ENCODE measurements around the gene ATRN.
"Not testable (repeated sequence)": the region's sequence is repeated elsewhere in the genome, so short reads cannot be mapped to it uniquely, and the experiment has no call there.

ATRN gene

DNA sequence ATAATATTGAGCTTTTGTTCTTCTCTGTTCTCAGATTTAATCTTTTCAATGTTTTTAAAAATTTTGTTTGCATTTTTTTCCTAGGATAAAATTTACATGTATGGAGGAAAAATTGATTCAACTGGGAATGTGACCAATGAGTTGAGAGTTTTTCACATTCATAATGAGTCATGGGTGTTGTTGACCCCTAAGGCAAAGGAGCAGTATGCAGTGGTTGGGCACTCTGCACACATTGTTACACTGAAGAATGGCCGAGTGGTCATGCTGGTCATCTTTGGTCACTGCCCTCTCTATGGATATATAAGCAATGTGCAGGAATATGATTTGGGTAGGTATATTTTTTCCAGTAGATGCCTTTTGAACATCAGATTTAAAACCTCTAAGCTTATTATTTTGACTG is 89.8 kb downstream of the ATRN start:
- H3K36me3 Mint-ChIP-seq = peaks cover under 1% of the 10 kb centered on the region
- H3K27ac Mint-ChIP-seq = no peak overlapping the region
- H3K4me3 Mint-ChIP-seq = no peak overlapping the region
- H3K4me1 Mint-ChIP-seq = no peaks in the 10 kb centered on the region
- no peaks in the 10 kb centered on the region for H3K9me3 Mint-ChIP-seq
- no peaks in the 10 kb centered on the region for H3K27me3 Mint-ChIP-seq

DNA sequence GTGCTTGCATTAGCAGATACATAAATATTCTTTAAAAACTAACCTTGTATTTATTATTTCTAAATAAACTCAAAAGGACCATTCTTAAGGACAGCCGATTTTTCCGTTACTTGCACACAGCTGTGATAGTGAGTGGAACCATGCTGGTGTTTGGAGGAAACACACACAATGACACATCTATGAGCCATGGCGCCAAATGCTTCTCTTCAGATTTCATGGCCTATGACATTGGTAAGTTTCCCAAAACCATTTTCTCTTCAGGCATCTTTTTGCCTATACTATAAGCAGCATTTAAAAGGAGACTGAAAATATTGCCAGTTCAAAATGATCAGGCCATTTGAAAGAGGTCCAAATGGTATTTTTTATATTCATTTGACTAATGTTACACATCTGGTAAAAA is 92.3 kb downstream of the ATRN start:
- no peak overlapping the region for H3K4me3 Mint-ChIP-seq
- peaks cover 5% of the 10 kb centered on the region for H3K36me3 Mint-ChIP-seq
- no peak overlapping the region for H3K27ac Mint-ChIP-seq
- no peaks in the 10 kb centered on the region for H3K4me1 Mint-ChIP-seq
- no peaks in the 10 kb centered on the region for H3K27me3 Mint-ChIP-seq
- no peaks in the 10 kb centered on the region for H3K9me3 Mint-ChIP-seq

DNA sequence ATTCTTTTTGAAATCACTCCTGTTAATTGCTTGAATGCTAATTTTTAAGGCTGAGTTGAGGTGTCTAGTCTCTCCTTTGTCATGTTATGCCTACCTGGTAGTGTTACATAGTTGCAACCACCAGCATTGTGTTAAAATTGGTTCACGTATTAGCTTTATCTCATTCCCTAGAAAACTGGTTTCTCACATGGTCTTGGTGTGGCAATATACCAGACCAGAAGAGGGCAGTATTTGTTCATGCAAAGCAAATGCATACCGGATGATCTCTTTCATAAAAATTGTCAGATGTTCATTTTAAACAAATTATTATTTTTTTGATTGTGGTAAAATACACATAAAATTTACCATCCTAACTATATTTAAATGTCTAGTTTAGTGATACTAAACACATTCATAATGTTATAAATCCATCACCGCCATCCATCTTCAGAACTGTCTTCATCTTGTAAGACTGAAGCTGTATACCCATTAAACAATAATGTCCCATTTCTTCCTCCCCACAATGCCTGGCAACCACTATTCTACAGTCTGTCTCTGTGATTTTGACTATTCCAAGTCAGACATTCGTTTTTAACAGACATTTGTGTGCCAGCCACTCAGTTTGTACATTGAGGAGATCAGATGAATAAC is 92.8 kb downstream of the ATRN start:
- no peaks in the 10 kb centered on the region for H3K4me1 Mint-ChIP-seq
- no peak overlapping the region for H3K27ac Mint-ChIP-seq
- no peaks in the 10 kb centered on the region for H3K27me3 Mint-ChIP-seq
- peaks cover 5% of the 10 kb centered on the region for H3K36me3 Mint-ChIP-seq
- H3K4me3 Mint-ChIP-seq = no peak overlapping the region
- H3K9me3 Mint-ChIP-seq = no peaks in the 10 kb centered on the region

DNA sequence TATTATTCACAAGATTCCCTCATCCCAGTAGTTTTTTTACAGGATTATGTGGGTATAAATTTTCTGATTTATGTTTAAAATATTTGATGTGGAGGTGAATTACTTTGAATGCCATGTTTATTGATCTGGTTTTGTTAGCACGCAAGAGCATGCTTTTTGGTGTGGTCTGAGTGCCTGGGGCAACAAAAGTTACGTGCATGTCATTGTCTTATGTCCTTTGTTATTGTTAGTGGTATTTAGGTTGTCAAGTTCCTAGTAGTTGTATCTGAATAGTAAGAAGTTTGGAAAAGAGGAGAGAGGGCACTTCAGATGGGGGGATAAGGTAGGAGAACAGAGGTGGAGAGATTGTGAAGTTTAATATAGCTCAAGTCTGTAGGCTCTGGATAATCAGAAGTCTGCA is 95.0 kb downstream of the ATRN start:
- no peaks in the 10 kb centered on the region for H3K27me3 Mint-ChIP-seq
- H3K4me1 Mint-ChIP-seq = no peaks in the 10 kb centered on the region
- H3K27ac Mint-ChIP-seq = no peak overlapping the region
- H3K9me3 Mint-ChIP-seq = no peaks in the 10 kb centered on the region
- H3K4me3 Mint-ChIP-seq = no peak overlapping the region
- peaks cover 5% of the 10 kb centered on the region for H3K36me3 Mint-ChIP-seq

DNA sequence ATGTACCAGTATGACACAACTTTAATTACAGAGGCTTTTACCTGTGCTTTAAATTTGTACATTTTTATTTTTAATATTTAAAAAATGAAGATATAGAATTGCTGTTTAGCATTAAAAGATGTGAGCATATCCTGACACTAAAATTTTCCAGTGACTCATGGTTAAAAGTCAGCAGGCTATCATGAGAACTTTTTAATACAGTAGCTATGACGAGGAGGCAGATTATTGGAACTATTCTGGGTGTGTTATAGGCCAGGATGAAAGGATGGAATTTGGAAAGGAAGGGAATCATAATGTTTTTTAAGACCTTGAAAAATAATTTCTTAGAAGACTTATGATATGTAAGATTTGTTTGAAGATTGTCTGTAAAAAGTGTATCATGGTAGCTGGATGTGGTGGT is 101.3 kb downstream of the ATRN start:
- H3K36me3 Mint-ChIP-seq = peaks cover 12% of the 10 kb centered on the region
- no peaks in the 10 kb centered on the region for H3K4me1 Mint-ChIP-seq
- H3K27me3 Mint-ChIP-seq = no peaks in the 10 kb centered on the region
- no peak overlapping the region for H3K27ac Mint-ChIP-seq
- H3K4me3 Mint-ChIP-seq = no peak overlapping the region
- no peaks in the 10 kb centered on the region for H3K9me3 Mint-ChIP-seq

DNA sequence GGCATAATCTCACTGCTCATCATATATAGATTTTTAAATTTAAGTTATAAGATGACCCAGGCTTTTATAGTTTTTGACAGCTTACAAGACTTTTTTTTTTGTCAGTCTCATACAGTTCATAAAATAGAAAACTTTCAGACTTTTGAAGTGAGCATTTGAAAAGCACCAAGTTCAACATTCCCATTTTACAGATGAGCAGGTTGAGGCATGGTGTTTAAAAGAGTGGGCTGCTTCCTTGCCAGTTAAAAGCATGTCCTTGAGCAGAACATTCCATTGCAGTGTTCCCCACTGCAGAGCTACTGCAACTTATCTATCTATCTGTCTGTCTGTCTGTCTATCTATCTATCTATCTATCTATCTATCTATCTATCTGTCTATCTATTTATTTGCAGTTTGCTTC is 105.5 kb downstream of the ATRN start:
- no peak overlapping the region for H3K4me3 Mint-ChIP-seq
- H3K27me3 Mint-ChIP-seq = no peaks in the 10 kb centered on the region

DNA sequence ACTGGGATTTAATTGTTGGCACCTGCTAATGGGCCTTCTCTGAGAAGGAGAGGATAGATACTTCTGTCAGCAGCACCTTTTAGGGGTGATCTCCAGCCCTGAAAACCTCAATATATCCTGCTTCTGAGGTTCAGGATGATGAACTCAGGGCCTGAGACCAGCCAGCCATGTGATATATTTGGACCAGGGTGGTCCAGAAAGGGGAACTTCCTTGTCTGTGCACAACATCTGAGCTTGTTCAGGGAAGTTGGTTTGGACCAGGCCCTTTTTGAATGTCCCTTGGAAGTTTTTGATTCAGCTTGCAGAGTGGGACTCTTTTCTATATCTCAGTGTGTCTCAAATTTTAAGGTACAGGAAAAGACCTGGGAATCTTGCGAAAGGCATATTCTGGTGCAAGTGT is 106.5 kb downstream of the ATRN start:
- H3K36me3 Mint-ChIP-seq = peaks cover 26% of the 10 kb centered on the region

More for the DNA sequence above, 105.5 kb downstream of the ATRN start:
- peaks cover 22% of the 10 kb centered on the region for H3K36me3 Mint-ChIP-seq
- no peaks in the 10 kb centered on the region for H3K9me3 Mint-ChIP-seq
- no peak overlapping the region for H3K27ac Mint-ChIP-seq
- H3K4me1 Mint-ChIP-seq = no peaks in the 10 kb centered on the region

DNA sequence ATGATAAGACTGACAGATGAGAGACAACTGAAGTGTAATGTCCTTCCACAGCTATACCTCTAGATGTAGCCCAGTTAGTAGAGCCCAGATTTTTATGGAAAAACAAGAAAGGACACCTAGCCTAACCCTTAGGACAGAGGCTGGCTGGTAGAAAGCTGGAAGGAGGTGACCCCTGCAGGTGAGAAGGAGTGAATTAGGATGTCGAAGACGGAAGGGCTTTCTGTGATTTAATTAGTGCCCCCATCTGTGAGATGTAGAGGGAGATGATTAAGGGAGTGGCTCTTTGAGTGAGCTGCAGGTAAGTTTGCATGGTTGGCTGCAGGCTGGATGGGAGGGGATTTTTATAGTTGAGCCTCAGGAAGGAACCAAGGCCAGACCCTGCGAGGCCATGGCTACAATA is 109.6 kb downstream of the ATRN start:
- Mint-ChIP-seq H3K27me3 (no peaks in the 10 kb centered on the region), H3K27ac (peak overlapping the region; percentile 72), H3K4me3 (no peak overlapping the region), H3K9me3 (no peaks in the 10 kb centered on the region), H3K36me3 (peaks cover 43% of the 10 kb centered on the region), H3K4me1 (no peaks in the 10 kb centered on the region)

More for the DNA sequence above, 106.5 kb downstream of the ATRN start:
- H3K4me1 Mint-ChIP-seq = no peaks in the 10 kb centered on the region
- no peaks in the 10 kb centered on the region for H3K9me3 Mint-ChIP-seq
- H3K27me3 Mint-ChIP-seq = no peaks in the 10 kb centered on the region
- no peak overlapping the region for H3K27ac Mint-ChIP-seq
- H3K4me3 Mint-ChIP-seq = no peak overlapping the region

DNA sequence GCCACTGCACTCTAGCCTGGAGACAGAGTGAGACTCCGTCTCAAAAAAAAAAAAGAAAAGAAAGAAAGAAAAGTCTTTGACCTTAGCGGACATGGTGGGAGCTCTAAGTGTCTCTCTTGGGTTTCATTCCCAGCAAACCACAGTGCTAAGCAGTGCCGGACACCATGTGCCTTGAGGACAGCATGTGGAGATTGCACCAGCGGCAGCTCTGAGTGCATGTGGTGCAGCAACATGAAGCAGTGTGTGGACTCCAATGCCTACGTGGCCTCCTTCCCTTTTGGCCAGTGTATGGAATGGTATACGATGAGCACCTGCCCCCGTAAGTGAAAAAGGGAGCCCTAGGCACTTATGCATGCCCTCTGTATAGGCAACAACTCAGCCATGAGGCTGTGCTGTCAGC is 112.9 kb downstream of the ATRN start:
- peaks cover 48% of the 10 kb centered on the region for H3K36me3 Mint-ChIP-seq
- H3K27ac Mint-ChIP-seq = no peak overlapping the region
- no peak overlapping the region for H3K4me3 Mint-ChIP-seq
- no peaks in the 10 kb centered on the region for H3K27me3 Mint-ChIP-seq
- H3K9me3 Mint-ChIP-seq = no peaks in the 10 kb centered on the region
- no peaks in the 10 kb centered on the region for H3K4me1 Mint-ChIP-seq

DNA sequence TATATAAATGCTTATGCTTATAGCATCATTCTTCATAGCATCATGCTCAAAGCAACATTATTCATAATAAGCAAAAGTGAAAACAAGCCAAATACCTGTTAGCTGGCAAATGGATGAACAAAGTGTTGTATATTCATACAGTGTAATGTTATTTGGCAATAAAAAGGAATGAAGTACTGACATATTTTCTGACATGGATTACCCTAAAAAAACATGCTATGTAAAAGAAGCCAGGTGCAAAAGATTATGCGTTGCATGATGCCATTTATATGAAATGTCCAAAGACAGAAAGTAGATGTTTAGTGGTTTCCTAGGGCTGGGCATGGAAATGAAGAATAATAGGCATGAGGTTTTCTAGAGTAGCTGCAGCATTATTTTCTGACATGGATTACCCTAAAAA is 115.3 kb downstream of the ATRN start:
- Mint-ChIP-seq H3K4me3 (no peak overlapping the region), H3K27ac (no peak overlapping the region), H3K36me3 (peaks cover 44% of the 10 kb centered on the region), H3K4me1 (no peaks in the 10 kb centered on the region), H3K27me3 (no peaks in the 10 kb centered on the region), H3K9me3 (no peaks in the 10 kb centered on the region)

DNA sequence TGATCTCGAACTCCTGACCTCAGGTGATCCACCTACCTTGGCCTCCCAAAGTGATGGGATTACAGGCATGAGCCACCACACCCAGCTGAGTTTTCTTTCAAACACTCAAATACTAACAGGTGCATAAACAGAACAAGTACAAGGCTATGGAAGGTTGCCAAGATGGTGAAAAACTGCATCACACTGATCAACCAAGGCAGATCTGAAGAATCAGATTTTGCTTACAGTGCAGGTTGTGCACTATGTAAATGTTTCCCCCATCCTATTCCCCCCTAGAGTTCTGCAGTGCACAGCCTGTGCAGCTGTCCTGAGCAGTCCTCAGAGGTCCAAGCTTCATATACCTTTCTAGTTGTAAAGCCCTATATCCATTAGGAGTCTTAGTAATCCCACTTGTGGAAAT is 119.3 kb downstream of the ATRN start:
- no peaks in the 10 kb centered on the region for H3K4me1 Mint-ChIP-seq
- H3K27me3 Mint-ChIP-seq = no peaks in the 10 kb centered on the region
- H3K4me3 Mint-ChIP-seq = no peak overlapping the region
- H3K36me3 Mint-ChIP-seq = peaks cover 29% of the 10 kb centered on the region
- H3K9me3 Mint-ChIP-seq = no peaks in the 10 kb centered on the region
- H3K27ac Mint-ChIP-seq = no peak overlapping the region

DNA sequence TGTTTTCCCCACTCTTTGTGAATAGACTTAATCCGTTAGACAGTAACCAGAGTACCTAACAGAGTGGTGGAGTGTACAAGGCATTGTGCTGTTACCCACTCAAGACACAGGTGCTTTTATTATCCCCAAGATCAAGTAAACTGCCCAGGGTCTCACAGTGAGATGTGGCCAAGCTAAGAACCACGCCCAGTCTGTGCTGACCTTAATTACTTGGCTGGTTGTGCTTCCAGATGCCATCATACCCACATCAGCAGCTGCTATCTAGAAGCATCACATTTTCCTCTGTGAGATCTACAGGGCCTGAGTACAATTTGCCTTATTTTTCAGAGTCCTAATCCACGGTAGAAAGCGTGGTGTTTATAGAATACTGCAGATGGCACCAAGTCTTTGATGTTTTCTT is 122.1 kb downstream of the ATRN start:
- no peaks in the 10 kb centered on the region for H3K9me3 Mint-ChIP-seq
- no peaks in the 10 kb centered on the region for H3K4me1 Mint-ChIP-seq
- H3K36me3 Mint-ChIP-seq = peaks cover 15% of the 10 kb centered on the region
- no peak overlapping the region for H3K27ac Mint-ChIP-seq
- H3K27me3 Mint-ChIP-seq = no peaks in the 10 kb centered on the region
- H3K4me3 Mint-ChIP-seq = no peak overlapping the region

DNA sequence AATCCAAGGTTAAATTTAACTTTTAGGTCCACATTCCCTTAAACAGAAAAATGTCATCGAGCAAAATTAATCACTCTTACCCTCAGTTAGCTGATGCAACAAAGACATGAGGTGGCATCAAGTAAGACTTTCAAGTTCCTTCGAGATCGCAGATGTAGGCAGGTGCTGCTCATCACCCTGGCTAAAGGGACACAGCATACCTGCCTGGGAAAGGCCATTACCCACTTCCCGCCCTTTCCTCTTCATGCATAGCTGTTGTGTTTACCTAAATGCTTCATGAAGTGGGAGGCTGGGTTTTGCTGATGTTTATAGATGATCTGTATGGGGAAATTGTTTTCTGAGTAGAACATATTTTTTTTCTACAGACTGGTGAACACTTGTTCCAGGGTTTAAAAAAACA is 124.7 kb downstream of the ATRN start:
- Mint-ChIP-seq H3K9me3 (no peaks in the 10 kb centered on the region), H3K27me3 (no peaks in the 10 kb centered on the region), H3K27ac (peak overlapping the region; percentile 10), H3K36me3 (peaks cover 12% of the 10 kb centered on the region), H3K4me3 (no peak overlapping the region), H3K4me1 (no peaks in the 10 kb centered on the region)

DNA sequence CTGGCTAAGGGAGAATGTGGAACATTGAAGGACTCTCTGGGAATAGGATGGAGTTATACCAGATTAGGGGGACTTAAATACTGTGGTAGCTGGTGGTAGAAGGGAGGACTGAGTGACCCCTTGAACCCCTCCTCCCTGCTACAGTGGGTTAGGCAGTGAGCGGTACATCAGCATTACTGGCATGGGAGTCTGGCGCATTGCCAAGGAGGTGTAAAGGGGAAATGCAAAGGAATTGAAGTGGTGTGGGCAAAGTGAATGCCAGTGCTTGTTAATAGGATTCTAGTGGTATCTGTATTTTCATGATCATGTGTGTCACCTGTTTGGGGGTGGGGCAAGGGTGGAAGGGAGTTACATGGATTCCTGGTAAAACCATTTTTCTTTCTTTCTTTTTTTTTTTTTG is 132.3 kb downstream of the ATRN start:
- Mint-ChIP-seq H3K9me3 (no peaks in the 10 kb centered on the region), H3K27ac (peak overlapping the region; percentile 1), H3K4me1 (no peaks in the 10 kb centered on the region), H3K36me3 (peaks cover 18% of the 10 kb centered on the region), H3K4me3 (no peak overlapping the region), H3K27me3 (no peaks in the 10 kb centered on the region)

DNA sequence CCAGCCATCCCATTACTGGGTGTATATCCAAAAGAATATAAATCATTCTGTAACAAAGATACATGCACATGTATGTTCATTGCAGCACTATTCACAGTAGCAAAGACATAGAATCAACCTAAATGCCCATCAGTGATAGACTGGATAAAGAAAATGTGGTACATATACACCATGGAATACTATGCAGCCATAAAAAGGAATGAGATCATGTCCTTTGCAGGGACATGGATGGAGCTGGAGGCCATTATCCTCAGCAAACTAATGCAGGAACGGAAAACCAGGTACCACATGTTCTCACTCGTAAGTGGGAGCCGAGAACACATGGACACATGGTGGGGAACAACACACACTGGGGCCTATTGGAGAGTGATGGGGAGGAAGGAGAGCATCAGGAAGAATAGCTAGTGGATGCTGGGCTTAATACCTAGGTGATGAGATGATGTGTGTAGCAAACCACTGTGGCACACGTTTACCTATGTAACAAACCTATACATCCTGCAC is 134.6 kb downstream of the ATRN start:
- not testable (repeated sequence) for H3K4me1 Mint-ChIP-seq, H3K27ac Mint-ChIP-seq, H3K4me3 Mint-ChIP-seq, H3K27me3 Mint-ChIP-seq, H3K9me3 Mint-ChIP-seq
- peaks cover 23% of the 10 kb centered on the region for H3K36me3 Mint-ChIP-seq

DNA sequence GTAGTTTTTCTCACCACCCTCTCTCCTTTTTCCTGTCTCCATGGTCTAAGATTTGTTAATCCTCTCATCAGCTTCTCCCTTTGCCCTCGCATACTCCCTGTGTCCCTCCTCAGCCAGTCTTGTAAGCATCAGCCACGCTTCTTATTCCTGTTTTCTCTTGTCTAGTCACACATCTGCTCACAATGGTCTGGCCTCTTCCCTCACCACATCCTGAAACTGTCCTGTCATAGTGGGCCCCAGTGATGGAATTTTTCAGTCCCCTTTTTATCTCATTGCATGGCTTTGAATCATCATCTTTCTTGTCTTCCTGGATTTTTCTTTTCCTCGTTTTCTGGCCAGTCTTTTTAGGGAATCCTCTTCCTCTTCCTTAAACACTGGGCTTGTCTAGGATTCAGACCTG is 135.2 kb downstream of the ATRN start:
- H3K4me3 Mint-ChIP-seq = no peak overlapping the region
- no peak overlapping the region for H3K27ac Mint-ChIP-seq
- H3K9me3 Mint-ChIP-seq = no peaks in the 10 kb centered on the region
- H3K27me3 Mint-ChIP-seq = no peaks in the 10 kb centered on the region
- H3K36me3 Mint-ChIP-seq = peaks cover 23% of the 10 kb centered on the region
- H3K4me1 Mint-ChIP-seq = no peaks in the 10 kb centered on the region

DNA sequence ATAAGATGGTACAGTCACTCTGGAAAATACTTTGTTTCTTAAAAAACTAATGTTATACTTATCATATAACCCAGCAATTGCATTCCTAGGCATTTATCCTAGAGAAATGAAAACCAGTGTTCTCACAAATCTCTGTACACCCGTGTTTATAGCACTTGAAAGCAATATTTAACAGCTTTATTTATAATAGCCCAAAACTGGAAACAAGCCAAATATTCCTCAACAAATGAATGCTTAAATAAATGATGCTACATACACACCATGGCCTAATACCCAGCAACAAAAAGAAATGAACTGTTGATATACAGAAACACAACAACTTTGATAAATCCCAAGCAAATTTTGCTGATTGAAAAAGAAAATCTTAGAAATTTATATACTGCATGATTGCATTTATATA is 141.1 kb downstream of the ATRN start:
- no peaks in the 10 kb centered on the region for H3K27me3 Mint-ChIP-seq
- no peak overlapping the region for H3K4me3 Mint-ChIP-seq
- H3K4me1 Mint-ChIP-seq = no peaks in the 10 kb centered on the region
- H3K36me3 Mint-ChIP-seq = peaks cover 16% of the 10 kb centered on the region
- no peaks in the 10 kb centered on the region for H3K9me3 Mint-ChIP-seq
- no peak overlapping the region for H3K27ac Mint-ChIP-seq
